HG03103 (cell line): Measurements from ENCODE around the gene BRD9.

Experiments used
- ATAC-seq: cut with Tn5 transposase; IDR thresholded peaks from one replicate; pipeline ENCODE4 v1.9.1; 2021; ENCODE audit warnings: low read depth; ENCODE audit not compliant: unreplicated experiment

The BRD9 gene

DNA sequence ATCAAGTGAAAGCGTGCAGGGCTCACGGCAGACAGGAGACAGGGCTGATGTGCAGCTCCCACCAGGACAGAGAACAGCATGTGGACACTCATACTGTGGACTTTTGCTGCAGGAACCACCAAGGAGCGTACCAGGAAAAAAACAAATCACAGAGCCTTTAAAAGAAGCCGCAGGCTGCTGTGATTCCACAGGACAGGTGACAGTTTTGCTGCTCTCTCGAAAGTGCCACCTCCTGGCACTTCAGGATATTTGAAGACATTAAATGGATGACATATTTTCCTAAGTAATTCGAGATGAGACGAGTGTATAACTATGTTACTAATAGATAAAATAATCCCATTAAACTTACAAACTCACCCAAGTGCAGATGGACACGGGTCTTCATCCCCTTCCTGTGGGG, 71.1 kb downstream of the BRD9 start:
- no peak for ATAC-seq

DNA sequence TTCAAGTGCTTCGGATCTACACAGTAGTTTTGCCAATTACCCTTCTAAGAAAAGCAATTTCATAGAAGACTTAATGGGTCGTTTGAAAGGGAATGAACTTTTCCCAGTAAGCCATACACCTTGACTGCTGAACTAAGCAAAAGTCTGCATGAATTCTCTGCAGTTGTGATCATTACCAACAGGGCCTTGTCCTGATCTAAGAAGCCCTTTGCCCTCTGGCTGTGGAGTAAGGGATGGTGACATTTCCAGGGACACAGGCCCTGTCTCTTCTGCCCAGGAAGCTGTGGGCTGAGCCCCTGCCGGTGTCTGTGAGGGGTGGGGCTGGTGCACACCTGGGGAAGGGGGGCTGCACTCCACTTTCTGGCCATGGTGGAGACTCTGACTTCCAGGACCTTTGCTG, 72.4 kb downstream of the BRD9 start:
- ATAC-seq, result no peak

DNA sequence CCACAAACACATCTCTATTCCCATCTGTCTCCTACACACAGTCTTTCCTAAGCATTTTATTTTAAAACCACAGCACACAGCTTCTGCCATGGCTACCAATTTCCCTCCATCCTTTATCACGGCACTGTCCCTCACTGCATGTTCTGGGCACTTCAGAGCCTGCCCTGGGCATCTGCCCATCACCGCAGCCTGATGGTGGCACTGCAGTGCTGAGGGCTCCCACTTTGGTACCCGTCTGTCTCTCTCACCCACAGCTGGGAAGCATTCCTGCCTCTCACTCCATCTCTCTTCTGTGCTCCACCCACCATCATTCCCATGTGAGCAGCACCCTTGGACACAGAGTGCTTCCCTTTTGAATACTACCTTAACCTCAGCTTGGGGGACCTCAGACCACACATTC, 73.5 kb downstream of the BRD9 start:
- no peak for ATAC-seq

DNA sequence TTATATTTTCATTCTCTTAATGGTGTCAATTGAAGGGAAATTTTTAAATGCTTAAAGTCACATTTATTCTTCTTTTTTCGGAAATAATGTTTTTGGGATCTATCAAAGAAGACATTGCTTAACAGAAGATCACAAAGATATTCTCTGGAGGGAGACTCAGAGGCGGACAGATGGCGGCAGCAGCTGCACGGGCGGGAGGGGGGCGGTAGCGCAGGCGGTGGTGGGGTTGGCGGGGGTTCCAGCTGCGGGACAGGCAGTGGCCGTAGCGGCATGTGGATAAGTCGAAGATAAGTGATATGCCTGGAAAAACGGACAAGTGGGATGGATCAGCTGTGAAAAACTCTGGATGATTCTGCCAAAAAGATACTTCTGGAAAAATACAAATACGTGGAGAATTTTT, 76.4 kb downstream of the BRD9 start:
- no peak for ATAC-seq

DNA sequence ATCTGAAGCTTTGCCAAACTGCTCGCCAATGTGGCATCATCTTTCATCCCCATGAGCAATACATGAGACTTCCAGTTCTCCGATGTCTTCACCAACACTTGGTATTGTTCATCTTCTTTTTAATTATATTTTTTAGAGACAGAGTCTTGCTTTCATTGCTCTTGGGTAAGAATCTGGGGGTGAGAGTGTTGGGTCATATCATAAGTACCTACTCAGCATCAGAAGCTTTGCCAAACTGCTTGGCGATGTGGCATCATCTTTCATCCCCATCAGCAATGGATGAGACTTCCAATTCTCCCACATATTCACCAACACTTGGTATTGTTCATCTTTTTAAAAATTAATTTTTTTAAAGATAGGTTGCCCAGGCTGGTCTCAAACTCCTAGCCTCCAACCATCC, 77.2 kb downstream of the BRD9 start:
- no peak for ATAC-seq
